ENCODE measurements around the gene NDUFB7.
"Not testable (repeated sequence)": the region's sequence is repeated elsewhere in the genome, so short reads cannot be mapped to it uniquely, and the experiment has no call there.

NDUFB7 gene

GRCh38 chr19:14553042-14553938 lies 18.6 kb downstream of the NDUFB7 start:
- DNase-seq (ENCODE audit: low spot score) = no peak

- DNase-seq (ENCODE audit: low spot score) = not testable (repeated sequence)
These were observed 19.9 kb downstream of the NDUFB7 start for GRCh38 chr19:14552006-14552360.

GRCh38 chr19:14551134-14552005 lies 20.5 kb downstream of the NDUFB7 start:
- peak; percentile 43 for DNase-seq (ENCODE audit: low spot score)

GRCh38 chr19:14550201-14550754 lies 21.6 kb downstream of the NDUFB7 start:
- DNase-seq (ENCODE audit: low spot score) = no peak

GRCh38 chr19:14545716-14546082 lies 26.2 kb downstream of the NDUFB7 start:
- DNase-seq (ENCODE audit: low spot score) = no peak

- DNase-seq (ENCODE audit: low spot score) = no peak
These were observed 26.7 kb downstream of the NDUFB7 start for GRCh38 chr19:14544977-14545715.

GRCh38 chr19:14544047-14544446 lies 27.8 kb downstream of the NDUFB7 start:
- no peak for DNase-seq (ENCODE audit: low spot score)

GRCh38 chr19:14542711-14543328 lies 29.0 kb downstream of the NDUFB7 start:
- DNase-seq (ENCODE audit: low spot score) = no peak

GRCh38 chr19:14541979-14542378 lies 29.9 kb downstream of the NDUFB7 start:
- DNase-seq (ENCODE audit: low spot score) = not testable (repeated sequence)

GRCh38 chr19:14540741-14541525 lies 30.9 kb downstream of the NDUFB7 start:
- no peak for DNase-seq (ENCODE audit: low spot score)

- DNase-seq (ENCODE audit: low spot score) = no peak
These were observed 34.8 kb downstream of the NDUFB7 start for GRCh38 chr19:14536926-14537692.

- DNase-seq (ENCODE audit: low spot score) = no peak
These were observed 38.4 kb downstream of the NDUFB7 start for GRCh38 chr19:14533450-14533849.

GRCh38 chr19:14530506-14530905 lies 41.4 kb downstream of the NDUFB7 start:
- DNase-seq (ENCODE audit: low spot score) = no peak

GRCh38 chr19:14530005-14530348 lies 41.9 kb downstream of the NDUFB7 start:
- DNase-seq (ENCODE audit: low spot score) = no peak

- peak; percentile 100 for DNase-seq (ENCODE audit: low spot score)
These were observed 42.4 kb downstream of the NDUFB7 start, which contains the start of gene TECR for GRCh38 chr19:14529254-14530004. Gene TECR, plus strand, starts transcription at chr19:14529594. Its CDS starts 103 bp downstream, at chr19:14529697.

- DNase-seq (ENCODE audit: low spot score) = no peak
These were observed 43.2 kb downstream of the NDUFB7 start for GRCh38 chr19:14528419-14529253.

- no peak for DNase-seq (ENCODE audit: low spot score)
These were observed 45.4 kb downstream of the NDUFB7 start for GRCh38 chr19:14526423-14526822.

GRCh38 chr19:14525729-14526128 lies 46.1 kb downstream of the NDUFB7 start:
- DNase-seq (ENCODE audit: low spot score) = no peak
